HG02885 (cell line): Measurements from ENCODE around the gene CDH5.

Experiments used
- ATAC-seq: cut with Tn5 transposase; IDR thresholded peaks from one replicate; pipeline ENCODE4 v1.9.1; 2021; ENCODE audit warnings: mild to moderate bottlenecking; ENCODE audit not compliant: unreplicated experiment, poor library complexity

CDH5 gene

DNA sequence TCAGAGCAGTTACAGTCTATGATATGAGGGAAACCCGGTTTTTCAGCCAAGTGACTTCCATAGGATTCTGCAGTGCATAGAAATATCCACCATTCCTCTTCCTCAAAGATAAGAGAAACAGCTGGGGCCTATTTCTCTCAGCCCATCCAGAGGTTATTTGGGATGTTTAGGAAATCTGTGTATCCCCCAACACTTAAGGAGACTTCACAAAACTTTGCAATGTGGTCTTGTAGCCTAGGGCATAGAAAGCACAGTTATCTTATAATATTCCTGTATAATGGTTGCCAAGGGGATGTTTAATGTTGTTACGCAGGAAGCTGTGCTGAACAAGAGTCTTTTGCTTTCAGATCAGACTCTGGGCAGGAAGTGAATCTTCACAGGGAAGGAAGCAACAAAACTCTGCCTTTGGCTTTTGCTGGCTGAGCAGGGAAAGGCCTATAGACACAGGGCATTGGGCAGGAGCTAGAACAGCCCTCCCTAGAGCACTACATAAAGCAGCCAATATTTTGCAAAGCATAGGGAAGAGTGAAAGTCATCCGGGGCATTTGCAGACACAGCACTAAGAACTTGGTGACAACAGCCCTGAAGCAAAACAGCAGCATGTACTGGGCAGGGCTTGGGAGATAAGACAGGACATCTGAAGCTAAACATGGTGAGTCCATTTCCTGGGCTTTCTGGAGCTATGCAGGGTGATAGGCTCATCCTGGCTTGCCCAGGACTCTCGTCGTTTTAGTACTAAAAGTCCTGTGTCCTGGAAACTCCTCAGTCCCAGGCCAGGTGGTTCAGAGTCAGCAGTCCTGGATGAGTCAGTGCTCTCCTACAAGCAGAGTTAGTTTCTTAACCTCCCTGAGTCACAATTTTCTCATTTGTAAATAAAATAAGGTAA, 41.9 kb downstream of the CDH5 start:
- peak; percentile 47 for ATAC-seq

DNA sequence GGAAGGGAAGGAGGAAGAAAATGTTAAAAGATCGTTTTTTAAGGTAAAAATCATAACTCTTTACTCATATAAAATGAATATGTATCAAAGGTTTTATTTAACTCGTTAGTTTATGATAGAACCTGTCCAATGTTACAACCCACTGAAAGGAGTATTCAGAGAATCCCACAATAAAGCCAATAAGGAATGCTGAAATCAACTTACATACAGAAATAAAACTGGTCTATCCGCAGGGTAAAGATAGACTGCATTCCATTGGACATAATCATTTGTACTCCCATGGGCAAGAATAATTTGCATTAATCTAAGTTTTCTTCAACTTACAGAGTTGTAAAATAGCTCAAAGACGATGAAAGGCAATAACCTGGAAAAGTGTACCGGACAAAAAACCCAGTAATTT, 42.7 kb downstream of the CDH5 start:
- ATAC-seq: no peak

DNA sequence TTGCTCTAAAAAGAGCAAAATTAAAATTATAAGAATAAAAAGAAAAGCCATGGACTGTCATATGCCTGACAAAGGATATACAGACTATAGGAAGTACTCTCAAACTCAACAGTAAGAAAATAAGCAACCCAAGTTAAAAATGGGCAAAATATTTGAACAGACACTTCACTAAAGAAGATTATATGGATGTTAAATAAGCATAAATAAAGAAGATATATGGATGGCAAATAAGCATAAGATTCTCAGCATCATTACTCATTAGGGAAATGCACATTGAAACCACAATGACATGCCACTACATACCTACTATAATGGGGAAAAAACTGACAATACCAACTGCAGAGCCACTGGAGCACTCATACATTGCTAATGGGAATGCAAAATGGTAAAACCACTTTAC, 45.7 kb downstream of the CDH5 start:
- ATAC-seq: no peak

DNA sequence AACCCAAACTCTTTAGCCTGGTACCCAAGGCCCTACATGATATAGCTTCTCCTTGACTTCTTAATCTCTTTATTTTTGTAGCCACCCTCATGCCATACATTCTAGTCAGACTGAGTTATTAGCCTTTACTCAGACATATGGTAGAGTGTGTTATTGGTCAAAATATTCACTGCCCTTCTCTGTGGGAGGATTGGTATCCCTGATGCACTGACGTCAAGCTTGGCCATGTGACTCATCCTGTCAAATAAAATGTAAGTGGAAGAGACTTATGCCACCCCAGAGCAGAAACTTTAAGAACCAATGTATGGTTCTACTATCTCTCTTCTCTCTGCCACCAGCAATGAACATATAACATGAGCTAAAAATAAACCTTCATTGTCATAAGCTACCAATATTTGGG, 48.4 kb downstream of the CDH5 start:
- ATAC-seq: no peak

DNA sequence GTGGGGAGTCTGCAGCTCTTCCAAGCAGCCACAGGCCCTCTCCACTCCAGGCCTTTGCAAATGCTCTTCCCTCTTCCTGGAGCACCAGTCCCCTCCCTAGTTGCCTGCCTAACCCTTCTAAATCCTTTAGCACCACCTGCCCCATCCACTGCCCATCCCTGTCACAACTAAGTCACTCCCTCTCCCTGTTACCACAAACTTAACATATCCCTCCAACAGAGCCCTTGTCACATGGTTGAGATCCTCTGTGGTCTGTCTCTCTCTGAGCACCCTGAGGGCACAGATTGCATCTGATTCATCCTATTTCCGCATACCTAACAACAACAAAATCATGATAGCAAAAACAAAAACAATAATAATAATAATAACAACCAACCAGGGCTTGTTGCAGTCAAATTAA, 49.6 kb downstream of the CDH5 start:
- no peak for ATAC-seq

DNA sequence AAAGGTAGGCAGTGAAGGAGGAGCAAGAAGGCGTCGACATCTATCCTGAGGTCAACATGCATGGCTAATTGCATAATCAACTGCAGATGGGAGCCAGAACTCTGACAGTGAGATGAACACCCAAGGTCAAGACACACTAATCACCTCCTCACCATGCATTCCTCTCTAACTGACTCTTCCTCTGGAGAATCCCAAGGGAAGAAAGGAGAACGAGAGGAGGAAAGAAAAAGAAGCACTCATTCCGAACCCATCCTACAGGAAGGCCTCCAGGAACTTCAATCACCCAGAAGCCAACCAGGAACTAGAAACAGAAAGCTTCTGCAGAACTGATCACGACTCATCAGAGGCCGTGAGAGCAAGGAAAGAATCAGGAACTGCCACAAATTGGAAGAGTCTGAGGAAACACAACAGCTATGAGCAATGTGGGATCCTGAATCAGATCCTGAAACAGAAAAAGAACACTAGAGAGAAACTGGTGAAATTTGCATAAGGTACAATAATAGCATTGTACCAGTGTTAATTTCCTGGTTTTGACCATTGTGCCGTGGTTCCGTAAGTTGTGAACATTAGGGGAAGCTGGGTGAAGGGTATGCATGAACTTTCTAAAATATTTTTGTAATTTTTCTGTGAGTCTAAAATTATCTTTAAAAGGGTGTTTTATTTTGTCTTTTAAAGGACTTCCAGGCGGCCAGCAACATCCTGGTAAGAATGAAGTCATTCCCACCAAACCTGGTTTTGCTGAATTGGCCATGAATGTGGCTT, 50.6 kb downstream of the CDH5 start:
- no peak for ATAC-seq

DNA sequence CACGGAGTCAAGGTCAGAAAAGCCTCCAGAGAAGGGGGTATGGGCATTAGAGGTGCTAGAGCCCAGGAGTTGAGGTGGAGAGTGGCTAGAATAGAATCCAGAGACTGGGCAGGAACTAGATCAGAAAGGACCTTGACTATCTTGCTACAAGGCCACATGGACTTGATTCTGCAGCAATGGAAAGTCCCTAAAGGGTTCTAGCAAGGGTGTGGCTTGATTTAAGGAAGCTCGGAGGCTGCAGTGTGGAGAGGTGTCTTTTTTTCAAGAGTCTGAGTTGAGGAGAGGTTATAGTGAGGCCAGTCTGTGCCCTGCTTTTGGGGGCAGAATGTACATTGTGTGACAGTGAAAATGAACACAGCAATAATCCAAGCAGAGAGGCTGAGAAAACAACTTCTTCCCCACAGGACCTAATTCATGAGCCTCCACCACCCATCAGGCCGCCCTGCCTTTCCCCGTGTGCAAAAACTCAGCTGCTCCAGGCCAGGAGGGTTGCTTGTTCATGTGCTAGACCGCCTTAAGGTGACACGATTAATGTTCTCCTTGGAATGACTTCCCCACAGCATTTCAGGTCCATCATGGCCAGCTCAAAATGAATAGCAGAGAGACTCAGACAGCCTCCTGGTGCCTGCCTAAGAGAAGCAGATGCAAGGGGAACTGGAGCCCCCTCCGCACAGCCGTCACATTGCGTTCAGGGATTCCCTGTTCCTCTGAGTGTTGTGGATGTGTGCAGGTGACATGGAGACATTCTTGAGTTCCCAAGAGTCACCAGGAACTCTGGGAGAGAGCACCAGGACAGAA, 51.9 kb downstream of the CDH5 start:
- ATAC-seq: no peak

DNA sequence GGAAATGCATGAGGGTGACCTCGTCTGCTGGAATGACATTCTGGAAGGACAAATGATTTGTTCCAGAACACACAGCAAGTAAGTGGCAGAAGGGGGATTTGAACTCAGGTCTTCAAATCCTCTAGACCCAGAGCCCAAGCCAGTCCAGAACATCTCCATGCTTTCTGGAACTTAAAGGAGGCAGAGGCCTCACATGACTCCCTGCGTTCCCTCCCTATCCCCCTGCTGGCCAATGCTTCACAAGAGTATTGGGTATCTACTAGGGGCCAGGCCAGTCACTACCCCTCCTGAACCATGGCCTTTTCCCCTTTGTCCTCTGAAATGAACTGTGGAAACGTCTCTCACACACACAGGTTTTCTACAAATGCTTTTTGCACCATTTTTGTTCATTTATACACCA, 53.0 kb downstream of the CDH5 start:
- no peak for ATAC-seq

DNA sequence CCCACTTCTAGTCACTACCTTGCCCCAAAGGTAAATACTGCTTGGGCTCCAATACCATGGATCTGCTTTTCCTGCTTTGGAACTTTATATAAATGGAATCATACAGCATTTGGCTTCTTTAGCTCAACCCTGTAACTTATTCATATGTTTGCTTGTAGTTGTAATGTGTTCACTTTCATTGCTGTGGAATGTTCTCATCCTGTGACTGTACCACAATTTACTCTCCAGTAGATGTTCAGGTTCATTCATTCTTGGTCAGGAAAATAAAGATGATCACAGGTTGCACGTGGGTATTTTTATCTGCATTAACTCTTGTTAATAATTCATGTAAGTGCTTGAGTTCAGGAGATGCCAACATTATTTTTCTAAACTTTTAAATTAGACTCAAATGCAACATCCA, 53.9 kb downstream of the CDH5 start:
- ATAC-seq: no peak

DNA sequence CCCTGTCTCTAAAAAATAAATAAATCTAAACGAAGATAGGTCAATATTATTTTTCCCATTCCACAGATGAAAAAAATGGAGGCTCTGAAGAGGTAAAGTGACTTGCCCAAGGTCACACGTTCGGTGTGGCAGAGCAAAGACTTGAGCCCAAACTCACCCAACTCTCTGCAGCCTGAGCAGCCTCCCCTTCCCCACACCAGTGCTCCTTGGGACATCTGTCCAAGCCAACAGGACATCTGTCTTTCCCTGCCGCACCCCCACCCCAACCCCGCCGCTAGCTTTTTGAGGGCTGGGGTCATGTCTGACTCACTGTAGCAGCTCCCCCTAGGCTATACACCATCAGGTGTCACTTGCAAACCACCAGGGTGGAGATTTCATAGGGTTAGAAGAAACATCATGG, 55.4 kb downstream of the CDH5 start:
- ATAC-seq: no peak

DNA sequence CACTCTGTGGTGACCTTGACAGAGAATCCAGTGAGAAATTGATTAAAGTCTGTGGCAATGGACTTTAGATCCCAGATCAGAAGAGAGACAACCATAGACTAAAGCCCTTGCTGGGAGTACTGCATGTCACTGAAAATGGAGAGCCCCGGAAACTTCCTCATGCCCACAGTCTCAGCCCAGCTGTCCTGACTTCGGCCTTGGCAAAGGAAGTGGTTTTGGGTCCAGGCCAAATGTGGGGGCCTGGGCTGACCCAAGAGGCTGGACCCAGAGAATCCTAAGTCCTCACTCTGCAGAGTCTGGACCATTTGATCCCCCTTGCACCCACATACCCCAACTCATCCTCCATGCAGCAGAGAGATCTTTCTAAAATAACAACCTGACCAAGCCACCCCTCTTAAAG, 55.9 kb downstream of the CDH5 start:
- ATAC-seq: no peak

DNA sequence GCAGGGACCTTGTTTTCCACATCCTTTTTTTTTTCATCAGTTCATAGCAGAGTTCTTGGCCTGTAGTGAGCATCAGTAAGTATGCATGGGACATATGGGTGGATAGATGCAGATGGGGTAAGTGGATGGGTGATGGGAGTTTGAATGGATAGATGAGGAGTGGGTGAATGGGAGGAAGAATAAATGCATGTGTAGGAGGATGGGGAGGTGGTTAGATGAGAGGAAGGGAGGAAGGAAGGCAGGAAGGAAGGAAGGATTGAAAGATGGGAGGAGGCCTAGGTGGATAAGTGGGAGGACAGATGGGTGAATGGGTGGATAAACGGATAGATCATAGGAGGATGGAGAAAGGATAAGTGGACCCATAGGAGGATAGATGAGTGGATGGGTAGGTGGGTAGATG, 56.7 kb downstream of the CDH5 start:
- ATAC-seq: no peak

DNA sequence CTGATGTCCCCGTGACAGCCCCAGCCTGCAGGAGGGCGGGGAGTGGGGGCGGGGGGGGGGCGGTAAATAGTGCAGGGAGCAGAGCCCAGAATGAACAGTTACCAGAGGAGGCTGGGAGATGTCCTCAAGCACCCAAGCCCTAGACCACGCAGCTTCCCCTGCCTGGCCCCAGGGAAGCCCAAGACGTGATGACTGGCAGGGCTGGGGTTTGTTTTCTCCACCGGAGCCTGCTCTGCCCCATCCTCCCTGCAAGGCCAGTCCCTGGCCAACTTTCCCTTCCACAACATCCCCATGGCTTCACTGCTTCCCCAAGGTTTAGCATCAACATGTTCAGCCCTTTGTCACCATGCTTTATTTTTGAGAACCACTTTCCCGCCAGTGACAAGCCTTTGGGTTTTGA, 59.2 kb downstream of the CDH5 start:
- no peak for ATAC-seq

DNA sequence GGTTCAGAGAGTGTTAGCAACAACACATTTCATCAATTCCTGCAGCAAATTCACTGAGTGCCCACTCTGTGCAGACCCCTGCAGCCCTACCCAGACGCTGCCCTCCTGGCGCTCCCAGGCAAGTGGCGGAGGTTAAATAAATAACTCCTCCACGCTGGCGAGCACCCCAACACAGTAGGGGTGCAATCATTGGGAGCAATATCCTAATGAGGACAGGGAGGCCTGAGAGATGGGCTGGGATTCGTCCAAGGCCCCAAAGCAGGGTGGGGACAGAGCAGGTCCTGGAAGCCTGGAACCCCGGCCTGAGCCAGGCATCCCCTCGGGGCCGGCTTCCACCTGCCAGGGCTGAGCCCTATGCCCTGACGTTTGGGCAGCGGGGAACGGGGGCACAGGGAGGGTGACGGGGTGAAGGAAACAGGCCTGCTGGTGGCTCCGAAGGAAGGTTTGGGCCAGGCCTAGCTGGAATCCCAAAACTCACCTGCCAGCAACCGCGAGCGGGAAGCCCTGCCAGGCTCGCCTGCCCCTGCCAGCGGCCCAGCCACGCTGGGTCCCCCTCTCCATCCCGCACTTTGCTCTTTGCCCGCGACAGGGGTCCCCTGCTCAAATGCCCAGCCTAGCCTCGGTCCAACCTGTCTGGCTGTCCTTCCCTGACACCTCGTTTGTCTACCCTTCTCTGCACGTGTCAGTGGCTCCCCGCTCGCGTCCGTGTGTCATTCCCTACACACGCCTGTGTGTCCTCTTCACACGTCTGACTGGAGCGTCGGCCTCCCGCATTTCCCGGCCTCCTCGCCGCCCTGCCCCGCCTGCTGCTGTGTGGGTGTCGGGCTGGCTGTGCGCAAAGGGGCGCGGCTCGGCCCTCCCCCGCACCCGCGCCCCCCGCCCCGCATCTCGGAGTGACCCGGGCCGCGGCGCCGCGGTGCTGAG, 59.9 kb downstream of the CDH5 start:
- no peak for ATAC-seq

DNA sequence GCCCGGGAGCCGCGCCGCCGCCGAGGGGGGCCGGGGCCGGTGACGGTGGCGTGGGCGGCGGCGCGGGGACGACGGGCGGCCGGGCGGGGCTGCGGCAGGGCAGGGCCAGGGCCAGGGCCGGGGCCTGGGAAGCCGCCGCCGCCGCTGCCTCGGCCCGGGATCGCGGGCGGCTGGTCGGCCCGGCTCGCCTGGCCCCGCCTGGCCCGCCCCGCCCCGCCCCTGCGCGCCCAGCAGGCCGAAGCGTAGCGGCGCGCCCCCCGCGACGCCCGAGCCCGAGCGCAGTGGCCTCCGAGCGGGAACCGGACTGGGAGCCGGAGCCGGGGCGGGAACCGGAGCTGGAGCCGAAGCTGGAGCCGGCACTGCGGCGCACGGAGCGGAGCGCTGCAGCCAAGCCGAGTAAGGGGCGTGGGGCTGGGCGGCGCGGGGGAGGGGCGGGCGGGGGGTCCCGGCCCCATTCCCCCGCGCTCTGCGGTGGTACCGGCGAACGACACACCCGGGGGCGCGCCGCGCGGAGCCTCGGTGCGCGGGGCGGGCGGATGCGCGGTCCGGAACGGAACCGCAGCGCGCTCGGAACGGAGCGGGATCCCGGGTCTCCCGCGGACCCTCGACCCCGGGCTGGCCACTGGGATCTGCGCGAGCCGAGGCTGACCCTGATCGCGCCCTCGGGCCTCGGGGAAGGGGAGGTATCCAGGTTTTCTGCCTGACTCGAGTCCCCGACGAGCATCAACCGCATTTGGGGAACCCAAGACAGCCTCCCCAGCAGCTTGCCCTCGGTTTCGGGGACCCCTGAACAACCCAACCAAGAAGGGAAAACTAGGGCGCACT, 60.8 kb downstream of the CDH5 start, which contains the start of gene BEAN1:
Gene BEAN1, plus strand, starts transcription at position 260 of the 825 bp plus-strand sequence. CDS start 10,382 bp downstream, outside the sequence.
- no peak for ATAC-seq

DNA sequence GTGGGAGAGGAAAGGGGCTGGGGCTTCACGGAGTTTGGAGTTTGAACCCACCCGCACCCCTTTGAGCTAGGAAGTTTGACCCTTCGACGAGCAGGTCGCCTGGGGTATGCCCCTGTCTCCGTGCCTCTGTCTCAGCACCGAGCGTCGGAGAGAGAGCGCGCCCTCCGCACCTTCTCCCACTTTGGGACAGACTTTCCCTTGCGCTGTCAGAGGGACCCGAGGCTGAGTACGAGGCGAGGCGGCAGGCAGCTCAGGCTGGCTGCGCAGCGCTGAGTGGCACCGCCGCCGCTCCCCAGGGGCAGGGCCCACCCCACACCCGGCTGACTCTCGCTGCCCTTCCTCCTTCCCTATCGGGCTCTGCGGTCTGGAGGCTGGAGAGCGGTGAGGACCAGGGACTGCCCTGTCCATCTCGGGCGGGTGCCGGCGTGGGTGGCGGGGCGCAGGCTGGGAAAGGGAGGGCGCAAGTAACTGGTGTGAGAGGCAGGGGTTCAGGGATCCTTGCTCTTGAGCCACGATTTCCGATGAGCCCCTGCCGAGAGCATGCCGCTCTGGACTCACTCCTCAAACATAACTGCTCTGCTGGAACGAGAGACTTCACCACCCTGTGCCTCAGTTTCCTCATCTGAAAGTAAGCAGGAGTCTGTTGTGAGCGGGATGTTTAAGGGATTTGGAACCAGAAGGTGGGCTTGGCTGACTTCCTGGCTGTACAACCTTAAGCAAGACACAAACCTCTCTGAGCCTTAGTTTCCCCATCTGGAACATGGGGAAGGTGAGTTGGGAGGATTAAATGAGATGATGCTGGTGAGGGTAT, 61.6 kb downstream of the CDH5 start:
- no peak for ATAC-seq

DNA sequence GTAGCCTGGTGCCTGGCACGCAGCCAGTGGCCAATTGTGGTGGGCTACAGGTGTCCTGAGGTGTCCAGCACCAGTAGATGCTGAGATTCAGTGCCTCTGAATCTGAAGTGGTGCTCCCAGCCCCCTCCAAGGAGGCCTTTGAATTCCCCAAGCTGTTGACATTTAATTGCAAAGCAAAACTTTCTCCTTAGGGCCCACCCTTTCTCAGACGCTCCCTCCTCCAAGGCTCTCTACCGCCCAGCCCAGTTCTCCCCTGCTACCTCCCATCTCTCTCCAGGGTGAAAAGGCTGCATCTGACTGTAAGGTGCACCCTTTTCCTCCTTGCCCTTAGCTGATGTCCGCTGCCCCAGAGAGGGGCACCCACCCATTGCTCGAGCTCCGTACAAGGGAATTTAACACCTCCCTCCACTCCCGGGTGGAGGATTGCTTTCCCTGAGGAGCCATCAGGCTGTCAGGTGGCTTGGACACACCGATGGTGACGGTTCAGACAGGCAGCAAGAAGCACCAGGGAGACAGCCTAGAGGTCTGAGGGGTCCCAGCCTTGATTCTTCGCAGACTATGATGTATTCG, 62.3 kb downstream of the CDH5 start:
- no peak for ATAC-seq
